H9 (cell line): ENCODE measurements around the gene HDAC1. TPM values are rescaled to one million over a fixed set of nuclear protein-coding genes. Genes with fewer than 3 reads are reported as not detected.

ENCODE experiments used
- DNase-seq: peaks from one replicate; pipeline ENCODE4 v3.0.0-alpha.2; 2017
- H2AFZ ChIP-seq: one replicate; pipeline ENCODE4 v1.6.1; 2013; ENCODE audit warnings: mild to moderate bottlenecking, low read length, control low read depth, moderate library complexity
- H2AK5ac ChIP-seq: 2 replicates; pipeline ENCODE4 v1.6.1; 2013; ENCODE audit warnings: low read length, control low read depth, mixed read lengths; ENCODE audit not compliant: insufficient read length
- H2BK120ac ChIP-seq: one replicate; pipeline ENCODE4 v1.6.1; 2013; ENCODE audit warnings: low read depth, mild to moderate bottlenecking, low read length, control low read depth, inconsistent platforms; ENCODE audit not compliant: poor library complexity, severe bottlenecking
- H2BK12ac ChIP-seq: 2 replicates; pipeline ENCODE4 v1.6.1; 2013; ENCODE audit warnings: low read length, control low read depth, mixed read lengths, low read depth; ENCODE audit not compliant: insufficient read length
- H2BK15ac ChIP-seq: 2 replicates; pipeline ENCODE4 v1.6.1; 2013; ENCODE audit warnings: low read depth, low read length, control low read depth
- H2BK20ac ChIP-seq: one replicate; pipeline ENCODE4 v1.6.1; 2013; ENCODE audit warnings: low read depth, mild to moderate bottlenecking, low read length, control low read depth, inconsistent platforms; ENCODE audit not compliant: poor library complexity, severe bottlenecking
- H2BK5ac ChIP-seq: 2 replicates; pipeline ENCODE4 v1.6.1; 2013; ENCODE audit warnings: low read length, control low read depth, mixed read lengths; ENCODE audit not compliant: insufficient read length
- H3K14ac ChIP-seq: 2 replicates; pipeline ENCODE4 v1.6.1; 2013; ENCODE audit warnings: low read length, control low read depth; ENCODE audit not compliant: insufficient read depth
- H3K18ac ChIP-seq: 2 replicates; pipeline ENCODE4 v1.6.1; 2013; ENCODE audit warnings: low read depth, mild to moderate bottlenecking, mixed read lengths, low read length, control low read depth; ENCODE audit not compliant: insufficient read length
- H3K23ac ChIP-seq: 2 replicates; pipeline ENCODE4 v1.6.1; 2013; ENCODE audit warnings: low read length, control low read depth, mixed read lengths, low read depth; ENCODE audit not compliant: insufficient read length
- H3K23me2 ChIP-seq: 2 replicates; pipeline ENCODE4 v1.6.1; 2013; ENCODE audit warnings: low read depth, mild to moderate bottlenecking, mixed read lengths, low read length, control low read depth; ENCODE audit not compliant: insufficient read length, poor library complexity, severe bottlenecking
- H3K27ac ChIP-seq: 2 replicates; pipeline ENCODE4 v1.5.1; 2013; ENCODE audit warnings: low read length, control low read depth, mixed read lengths, low read depth; ENCODE audit not compliant: insufficient read length
- H3K27me3 ChIP-seq: 2 replicates; pipeline ENCODE4 v1.6.1; 2013; ENCODE audit warnings: low read length, control low read depth, inconsistent platforms; ENCODE audit not compliant: insufficient read depth
- H3K4ac ChIP-seq: 2 replicates; pipeline ENCODE4 v1.6.1; 2013; ENCODE audit warnings: low read depth, mild to moderate bottlenecking, control low read depth, inconsistent platforms, low read length, moderate library complexity
- H3K4me1 ChIP-seq: 2 replicates; pipeline ENCODE4 v1.6.1; 2013; ENCODE audit warnings: low read length, control low read depth, inconsistent platforms; ENCODE audit not compliant: insufficient read depth
- H3K4me2 ChIP-seq: 2 replicates; pipeline ENCODE4 v1.6.1; 2013; ENCODE audit warnings: low read length, control low read depth, mixed read lengths; ENCODE audit not compliant: insufficient read length, insufficient read depth
- H3K56ac ChIP-seq: 2 replicates; pipeline ENCODE4 v1.6.1; 2013; ENCODE audit warnings: low read depth, mild to moderate bottlenecking, mixed read lengths, low read length, control low read depth; ENCODE audit not compliant: insufficient read length
- H3K79me1 ChIP-seq: 2 replicates; pipeline ENCODE4 v1.6.1; 2013; ENCODE audit warnings: low read depth, mild to moderate bottlenecking, moderate library complexity, low read length, control low read depth, inconsistent platforms; ENCODE audit not compliant: insufficient read depth, poor library complexity, severe bottlenecking
- H3K79me2 ChIP-seq: 2 replicates; pipeline ENCODE4 v1.6.1; 2013; ENCODE audit warnings: low read length, control low read depth, inconsistent platforms; ENCODE audit not compliant: insufficient read depth
- H3K9ac ChIP-seq: 2 replicates; pipeline ENCODE4 v1.6.1; 2013; ENCODE audit warnings: low read length, control low read depth, mixed read lengths; ENCODE audit not compliant: insufficient read length; ENCODE audit errors: extremely low read depth
- H3K9me3 ChIP-seq: one replicate; pipeline ENCODE4 v1.6.1; 2013; ENCODE audit warnings: low read depth, low read length, inconsistent platforms; ENCODE audit not compliant: control insufficient read depth
- H3T11ph ChIP-seq: one replicate; pipeline ENCODE4 v1.6.1; 2013; ENCODE audit warnings: mild to moderate bottlenecking, low read length, control low read depth, inconsistent platforms
- H4K20me1 ChIP-seq: one replicate; pipeline ENCODE4 v1.6.1; 2013; ENCODE audit not compliant: control insufficient read depth, insufficient read length, insufficient read depth
- H4K5ac ChIP-seq: 2 replicates; pipeline ENCODE4 v1.6.1; 2013; ENCODE audit warnings: low read depth, mild to moderate bottlenecking, mixed read lengths, low read length, control low read depth; ENCODE audit not compliant: insufficient read length
- H4K8ac ChIP-seq: replicated peaks from 2 replicates; pipeline ENCODE4 v1.6.1; 2013; ENCODE audit warnings: low read length, control low read depth, mixed read lengths, low read depth; ENCODE audit not compliant: insufficient read length
- H4K91ac ChIP-seq: 2 replicates; pipeline ENCODE4 v1.6.1; 2013; ENCODE audit warnings: low read depth, mild to moderate bottlenecking, moderate library complexity, mixed read lengths, low read length, control low read depth; ENCODE audit not compliant: insufficient read length
- H3K27ac Mint-ChIP-seq, 3 experiments: 2 replicates in 2 of 3; 3 replicates in 1 of 3; pipeline ENCODE4 v1.8.0; 2020 to 2021; ENCODE audit warnings: mixed read lengths in 3 of 3, mild to moderate bottlenecking in 1 of 3, moderate library complexity in 1 of 3
- H3K27me3 Mint-ChIP-seq: 2 replicates; pipeline ENCODE4 v1.8.0; 2021; ENCODE audit warnings: low read depth, mild to moderate bottlenecking, moderate library complexity, mixed read lengths
- H3K36me3 Mint-ChIP-seq, 3 experiments: 2 replicates in 2 of 3; 3 replicates in 1 of 3; pipeline ENCODE4 v1.8.0; 2020 to 2021; ENCODE audit warnings: low read depth in 3 of 3, mixed read lengths in 3 of 3; ENCODE audit not compliant: insufficient read depth in 1 of 3
- H3K4me1 Mint-ChIP-seq, 2 experiments: 2 replicates each; pipeline ENCODE4 v1.8.0; 2020; ENCODE audit warnings: mixed read lengths in 2 of 2
- H3K4me3 Mint-ChIP-seq, 2 experiments: 2 replicates in 1 of 2; 3 replicates in 1 of 2; pipeline ENCODE4 v1.8.0; 2020 to 2021; ENCODE audit warnings: mild to moderate bottlenecking in 2 of 2, mixed read lengths in 2 of 2, moderate library complexity in 1 of 2
- H3K9me3 Mint-ChIP-seq, 2 experiments: 2 replicates in 1 of 2; 3 replicates in 1 of 2; pipeline ENCODE4 v1.8.0; 2020; ENCODE audit warnings: mild to moderate bottlenecking in 2 of 2, mixed read lengths in 2 of 2, moderate library complexity in 1 of 2
- WGBS: extraction: QIAGEN DNeasy Blood & Tissue Kit; methylation state at CpG from one replicate; pipeline ENCODE4 v1.1.7; 2013; ENCODE audit warnings: missing lambda C conversion rate, low lambda C conversion rate, mixed read lengths; ENCODE audit not compliant: insufficient read length; ENCODE audit errors: extremely low coverage; 5-methylcytosine and 5-hydroxymethylcytosine counted together
- total RNA-seq: library from RNA; stranded (reverse); gene quantifications from 2 replicates; pipeline ENCODE4 v1.2.1, GENCODE V29; 2021
- TF ChIP-seq, protein P1 (sequence below): fragments of 200-600 bp; sonication (generic); conservative IDR thresholded peaks from 3 replicates; pipeline ENCODE4 v1.8.0; 2021; ENCODE audit warnings: antibody characterized with exemption, mild to moderate bottlenecking

HDAC1 gene
- total RNA-seq, 1 experiment from 2014 or later = 162 TPM

DNA sequence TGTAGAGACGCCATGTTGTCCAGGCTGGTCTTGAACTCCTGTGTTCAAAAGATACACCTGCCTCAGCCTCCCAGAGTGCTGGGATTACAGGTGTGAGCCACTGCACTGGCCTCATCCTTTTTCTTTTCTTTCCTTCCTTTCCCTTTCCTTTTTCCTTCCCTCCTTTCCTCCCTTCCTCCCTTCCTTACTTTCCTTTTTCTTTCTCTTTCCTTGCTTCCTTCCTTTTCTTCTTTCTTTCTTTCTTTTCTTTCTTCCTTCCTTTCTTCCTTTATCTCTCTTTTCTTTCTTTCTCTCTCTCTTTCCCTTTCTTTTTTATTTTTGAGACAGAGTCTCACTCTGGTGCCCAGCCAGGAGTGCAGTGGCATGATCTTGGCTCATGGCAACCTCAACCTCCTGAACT is 64.6 kb downstream of the HDAC1 start:
- no peak for DNase-seq
- H3K4me1 ChIP-seq = no peaks in the 10 kb centered on the region
- no peaks in the 10 kb centered on the region for H3K79me1 ChIP-seq
- no peak overlapping the region for H3K4me2 ChIP-seq
- no peak overlapping the region for H2BK120ac ChIP-seq
- Mint-ChIP-seq H3K9me3 (no peaks in the 10 kb centered on the region), H3K4me1 (peaks cover 19 to 20% of the 10 kb centered on the region in 2 experiments), H3K36me3 (peaks cover 5 to 22% (median 9%) of the 10 kb centered on the region in 3 experiments; a peak in 5 of 7 replicates), H3K4me3 (no peak overlapping the region), H3K27me3 (peaks cover 22% of the 10 kb centered on the region), H3K27ac (no peak overlapping the region; a peak in 1 of 7 replicates)
- TF ChIP-seq, protein P1, sequence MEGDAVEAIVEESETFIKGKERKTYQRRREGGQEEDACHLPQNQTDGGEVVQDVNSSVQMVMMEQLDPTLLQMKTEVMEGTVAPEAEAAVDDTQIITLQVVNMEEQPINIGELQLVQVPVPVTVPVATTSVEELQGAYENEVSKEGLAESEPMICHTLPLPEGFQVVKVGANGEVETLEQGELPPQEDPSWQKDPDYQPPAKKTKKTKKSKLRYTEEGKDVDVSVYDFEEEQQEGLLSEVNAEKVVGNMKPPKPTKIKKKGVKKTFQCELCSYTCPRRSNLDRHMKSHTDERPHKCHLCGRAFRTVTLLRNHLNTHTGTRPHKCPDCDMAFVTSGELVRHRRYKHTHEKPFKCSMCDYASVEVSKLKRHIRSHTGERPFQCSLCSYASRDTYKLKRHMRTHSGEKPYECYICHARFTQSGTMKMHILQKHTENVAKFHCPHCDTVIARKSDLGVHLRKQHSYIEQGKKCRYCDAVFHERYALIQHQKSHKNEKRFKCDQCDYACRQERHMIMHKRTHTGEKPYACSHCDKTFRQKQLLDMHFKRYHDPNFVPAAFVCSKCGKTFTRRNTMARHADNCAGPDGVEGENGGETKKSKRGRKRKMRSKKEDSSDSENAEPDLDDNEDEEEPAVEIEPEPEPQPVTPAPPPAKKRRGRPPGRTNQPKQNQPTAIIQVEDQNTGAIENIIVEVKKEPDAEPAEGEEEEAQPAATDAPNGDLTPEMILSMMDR = no peak
- no peak overlapping the region for H4K5ac ChIP-seq
- no peak overlapping the region for H3K14ac ChIP-seq
- H3K27me3 ChIP-seq = no peaks in the 10 kb centered on the region; the same call in 1 of the 2 replicates
- no peaks in the 10 kb centered on the region for H4K20me1 ChIP-seq
- H4K8ac ChIP-seq = no peak overlapping the region
- no peak overlapping the region for H2AK5ac ChIP-seq
- no peak overlapping the region for H2BK5ac ChIP-seq
- H3K4ac ChIP-seq = no peak overlapping the region
- WGBS = no CpG with 5 or more reads among the region's 1 CpG
- H2BK12ac ChIP-seq = no peak overlapping the region
- H2AFZ ChIP-seq = no peak overlapping the region
- no peak overlapping the region for H3K27ac ChIP-seq
- no peak overlapping the region for H3T11ph ChIP-seq
- no peaks in the 10 kb centered on the region for H3K79me2 ChIP-seq
- no peak overlapping the region for H3K56ac ChIP-seq
- H3K9ac ChIP-seq = no peak overlapping the region
- H4K91ac ChIP-seq = no peak overlapping the region
- H3K18ac ChIP-seq = no peak overlapping the region
- H3K23me2 ChIP-seq = peaks cover 9% of the 10 kb centered on the region
- H3K9me3 ChIP-seq = no peaks in the 10 kb centered on the region
- no peak overlapping the region for H2BK20ac ChIP-seq
- no peak overlapping the region for H3K23ac ChIP-seq
- no peak overlapping the region for H2BK15ac ChIP-seq
